ENCODE data around the gene HACE1.

GRCh38 chr6:104771258-104771832 lies 88.4 kb downstream of the HACE1 start:
- TF ChIP-seq, protein P1, sequence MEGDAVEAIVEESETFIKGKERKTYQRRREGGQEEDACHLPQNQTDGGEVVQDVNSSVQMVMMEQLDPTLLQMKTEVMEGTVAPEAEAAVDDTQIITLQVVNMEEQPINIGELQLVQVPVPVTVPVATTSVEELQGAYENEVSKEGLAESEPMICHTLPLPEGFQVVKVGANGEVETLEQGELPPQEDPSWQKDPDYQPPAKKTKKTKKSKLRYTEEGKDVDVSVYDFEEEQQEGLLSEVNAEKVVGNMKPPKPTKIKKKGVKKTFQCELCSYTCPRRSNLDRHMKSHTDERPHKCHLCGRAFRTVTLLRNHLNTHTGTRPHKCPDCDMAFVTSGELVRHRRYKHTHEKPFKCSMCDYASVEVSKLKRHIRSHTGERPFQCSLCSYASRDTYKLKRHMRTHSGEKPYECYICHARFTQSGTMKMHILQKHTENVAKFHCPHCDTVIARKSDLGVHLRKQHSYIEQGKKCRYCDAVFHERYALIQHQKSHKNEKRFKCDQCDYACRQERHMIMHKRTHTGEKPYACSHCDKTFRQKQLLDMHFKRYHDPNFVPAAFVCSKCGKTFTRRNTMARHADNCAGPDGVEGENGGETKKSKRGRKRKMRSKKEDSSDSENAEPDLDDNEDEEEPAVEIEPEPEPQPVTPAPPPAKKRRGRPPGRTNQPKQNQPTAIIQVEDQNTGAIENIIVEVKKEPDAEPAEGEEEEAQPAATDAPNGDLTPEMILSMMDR (conservative IDR thresholded peaks at IDR 0.05; ENCODE audit: low read length) = peak; percentile 89
- TF ChIP-seq EZH2phosphoT487 (IDR thresholded peaks at IDR 0.05; ENCODE audit: borderline replicate concordance) = no peak

Data from Loucy (cell line).